ENCODE data around the gene DNM3. TPM values are rescaled to one million over a fixed set of nuclear protein-coding genes. Genes with fewer than 3 reads are reported as not detected.

DNM3 gene
- total RNA-seq, 1 donor from 2014 or later: 9.6 TPM

- H3K4me1 ChIP-seq: peaks cover 0 to 8% of the 10 kb centered on the region in 2 donors
- H3K27me3 ChIP-seq: no peaks in the 10 kb centered on the region
- H3K9me3 ChIP-seq: no peaks in the 10 kb centered on the region
- H3K27ac ChIP-seq: no peak overlapping the region
- TF ChIP-seq CTCF (IDR thresholded peaks at IDR 0.05): no peak
- no peaks in the 10 kb centered on the region for H3K36me3 ChIP-seq
- intact Hi-C loops (cut with DNase I): loop anchor here (10.0 kb wide), 1 partner anchor 1147 kb away; the partner anchor contains the start of gene PRDX6
- no peak for DNase-seq (ENCODE audit: low spot score in 2 of 2)
- H3K4me3 ChIP-seq: no peak overlapping the region
Measured at GRCh38 chr1:172328266-172328665, 487.0 kb downstream of the DNM3 start.

- intact Hi-C loops (cut with DNase I): no loop called here
- no peaks in the 10 kb centered on the region for H3K36me3 ChIP-seq
- no peak overlapping the region for H3K4me3 ChIP-seq
- no peaks in the 10 kb centered on the region for H3K9me3 ChIP-seq
- H3K4me1 ChIP-seq: no peaks in the 10 kb centered on the region
- no peak for DNase-seq (ENCODE audit: low spot score in 2 of 2)
- TF ChIP-seq CTCF (IDR thresholded peaks at IDR 0.05): no peak
- H3K27me3 ChIP-seq: no peaks in the 10 kb centered on the region
- no peak overlapping the region for H3K27ac ChIP-seq
Measured at GRCh38 chr1:172332230-172332629, 490.9 kb downstream of the DNM3 start.

GRCh38 chr1:172335377-172335776 is 494.1 kb downstream of the DNM3 start:
- Histone ChIP-seq H3K9me3 (no peaks in the 10 kb centered on the region), H3K4me1 (no peaks in the 10 kb centered on the region), H3K27me3 (no peaks in the 10 kb centered on the region), H3K36me3 (no peaks in the 10 kb centered on the region), H3K27ac (no peak overlapping the region), H3K4me3 (no peak overlapping the region)
- no peak for DNase-seq (ENCODE audit: low spot score in 2 of 2)
- intact Hi-C loops (cut with DNase I): loop anchor here (2.0 kb wide), 1 partner anchor 13 kb away; no protein-coding TSS in a partner anchor
- no peak for TF ChIP-seq CTCF (IDR thresholded peaks at IDR 0.05)

GRCh38 chr1:172338295-172338735 is 497.0 kb downstream of the DNM3 start:
- Histone ChIP-seq H3K9me3 (no peaks in the 10 kb centered on the region), H3K27me3 (no peaks in the 10 kb centered on the region), H3K27ac (no peak overlapping the region), H3K36me3 (no peaks in the 10 kb centered on the region), H3K4me1 (peaks cover 0 to 5% of the 10 kb centered on the region in 2 donors), H3K4me3 (no peak overlapping the region)
- intact Hi-C loops (cut with DNase I): no loop called here
- TF ChIP-seq CTCF (IDR thresholded peaks at IDR 0.05): no peak
- DNase-seq (ENCODE audit: low spot score in 2 of 2): no peak

- intact Hi-C loops (cut with DNase I): no loop called here
- DNase-seq (ENCODE audit: low spot score in 2 of 2): no peak
- Histone ChIP-seq H3K4me1 (peaks cover 0 to 17% of the 10 kb centered on the region in 2 donors), H3K9me3 (no peaks in the 10 kb centered on the region), H3K27ac (no peak overlapping the region), H3K36me3 (no peaks in the 10 kb centered on the region), H3K27me3 (no peaks in the 10 kb centered on the region), H3K4me3 (no peak overlapping the region)
- no peak for TF ChIP-seq CTCF (IDR thresholded peaks at IDR 0.05)
Measured at GRCh38 chr1:172339842-172340241, 498.5 kb downstream of the DNM3 start.

GRCh38 chr1:172340520-172340919 is 499.2 kb downstream of the DNM3 start:
- H3K27ac ChIP-seq: no peak overlapping the region
- no peaks in the 10 kb centered on the region for H3K36me3 ChIP-seq
- H3K4me3 ChIP-seq: no peak overlapping the region
- H3K9me3 ChIP-seq: no peaks in the 10 kb centered on the region
- no peak for DNase-seq (ENCODE audit: low spot score in 2 of 2)
- intact Hi-C loops (cut with DNase I): no loop called here
- TF ChIP-seq CTCF (IDR thresholded peaks at IDR 0.05): no peak
- no peaks in the 10 kb centered on the region for H3K27me3 ChIP-seq
- peaks cover 0 to 17% of the 10 kb centered on the region in 2 donors for H3K4me1 ChIP-seq

All from ascending aorta (tissue), 2 donors.